ENCODE results near the gene NID1.
A peak's percentile ranks its signal among the peaks of the same experiment; 100 is the strongest.
"Not testable (repeated sequence)": the region's sequence is repeated elsewhere in the genome, so short reads cannot be mapped to it uniquely, and the experiment has no call there.

Gene NID1

GRCh38 chr1:236091933-236092318 lies 27.0 kb upstream of the NID1 start:
- no peak for DNase-seq

GRCh38 chr1:236090741-236091147 lies 25.9 kb upstream of the NID1 start:
- peak; percentile 55 for DNase-seq

- no peak for DNase-seq
Observed at GRCh38 chr1:236089046-236089773, 24.3 kb upstream of the NID1 start.

GRCh38 chr1:236086537-236086936 lies 21.6 kb upstream of the NID1 start:
- DNase-seq = no peak

- DNase-seq = no peak
Observed at GRCh38 chr1:236085545-236086159, 20.8 kb upstream of the NID1 start.

- DNase-seq = no peak
Observed at GRCh38 chr1:236084386-236084730, 19.5 kb upstream of the NID1 start.

DNA sequence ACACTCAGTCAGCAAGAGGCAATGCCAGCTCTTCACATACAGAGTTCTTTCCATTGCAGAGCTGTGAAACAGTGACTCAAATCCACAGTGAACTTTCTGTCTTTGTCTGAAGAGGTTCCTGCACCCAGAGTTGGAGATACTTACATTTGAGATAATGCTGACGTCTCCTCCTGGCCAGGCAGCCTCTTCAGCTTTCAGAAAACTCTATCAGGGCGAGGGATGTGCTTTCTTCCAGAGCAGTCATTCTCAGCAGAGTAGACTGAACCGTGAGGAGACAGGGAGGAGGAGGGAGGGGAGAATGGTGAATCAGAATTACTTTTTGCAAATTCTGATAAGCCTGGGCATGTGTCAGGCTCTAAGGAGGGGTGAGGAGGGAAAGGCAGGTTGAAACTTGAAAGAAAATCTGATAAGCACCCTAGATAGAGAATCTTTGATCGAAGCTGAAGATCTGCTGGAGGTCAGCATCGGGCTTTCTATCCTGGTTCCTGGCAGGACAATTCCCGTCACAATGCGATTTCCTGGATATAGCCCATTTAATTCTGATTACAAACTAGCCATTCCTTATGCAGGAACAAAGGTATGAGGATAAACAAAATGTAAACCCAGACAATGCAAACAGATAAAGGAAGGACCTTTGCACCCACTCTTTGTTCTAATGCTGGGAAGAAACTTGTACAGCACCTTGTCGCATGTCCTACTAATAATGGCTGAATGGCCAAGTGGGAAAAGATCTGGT lies 18.9 kb upstream of the NID1 start:
- DNase-seq = peak; percentile 12

- no peak for DNase-seq
Observed at GRCh38 chr1:236082526-236082925, 17.6 kb upstream of the NID1 start.

DNA sequence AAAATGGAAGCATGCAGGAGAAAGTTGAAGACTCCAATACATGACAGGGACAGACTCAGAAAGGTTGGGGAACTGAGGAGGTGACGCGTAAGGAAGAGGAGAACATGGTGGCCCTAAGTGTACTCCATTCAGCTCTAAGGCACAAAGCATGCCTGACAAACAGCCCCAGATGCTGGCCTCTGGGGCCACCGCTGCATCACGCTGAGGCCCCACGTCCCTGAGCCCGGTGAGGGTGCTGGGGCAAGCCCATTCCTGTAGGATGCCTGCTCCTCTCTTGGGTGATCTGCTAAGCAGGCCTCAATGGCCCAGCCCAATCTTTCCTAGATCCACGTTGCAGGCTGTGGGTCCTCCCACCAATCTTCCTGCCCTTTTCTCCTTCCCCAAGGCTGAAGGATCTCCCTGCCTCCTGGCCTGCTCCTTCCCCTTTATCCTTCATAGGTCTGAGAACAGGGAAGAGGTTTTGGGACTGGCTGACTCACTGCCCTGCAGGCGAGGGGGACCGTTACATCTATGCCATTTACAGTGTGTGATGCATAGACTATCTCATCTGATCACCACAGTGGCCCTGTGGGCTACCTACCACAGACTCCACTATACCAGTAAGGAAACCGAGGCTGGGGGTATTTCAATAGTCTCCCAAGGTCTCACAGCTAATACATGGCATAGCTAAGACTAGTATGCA lies 16.8 kb upstream of the NID1 start:
- no peak for DNase-seq

DNA sequence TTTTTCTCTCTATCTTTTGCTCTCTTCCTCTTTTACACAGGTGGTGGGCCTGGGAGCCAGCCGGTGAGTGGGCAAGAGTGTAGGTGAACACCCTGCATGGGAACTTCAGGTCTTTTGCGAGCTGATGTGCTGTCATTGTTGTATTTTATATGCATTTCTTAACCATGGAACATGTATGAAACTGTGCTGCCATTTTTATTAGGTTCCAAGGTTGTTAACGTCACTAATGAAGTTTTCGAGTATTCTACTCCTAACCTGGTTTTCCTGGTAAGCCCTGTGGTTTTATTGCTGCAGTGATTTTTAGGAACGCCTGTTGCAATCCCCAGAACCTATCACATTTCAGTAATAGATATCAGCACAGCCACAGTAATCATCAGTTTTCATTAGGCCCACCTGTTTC lies 14.8 kb upstream of the NID1 start:
- DNase-seq = no peak

DNA sequence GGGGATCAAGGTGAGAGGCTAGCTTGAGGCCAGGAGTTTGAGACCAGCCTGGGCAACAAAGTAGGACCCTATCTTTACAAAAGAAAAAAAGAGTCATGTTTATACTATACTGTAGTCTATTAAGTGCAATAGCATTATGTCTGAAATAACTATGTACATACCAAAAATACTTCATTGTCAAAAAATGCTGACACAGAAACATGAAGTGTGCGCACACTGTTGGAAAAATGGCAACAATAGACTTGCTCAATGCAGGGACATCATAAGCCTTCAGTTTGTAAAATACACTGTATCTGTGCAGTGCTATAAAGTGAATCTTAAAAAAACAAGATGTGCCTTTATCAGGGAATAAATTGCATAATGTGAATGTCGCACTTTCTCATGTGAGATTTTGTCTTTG lies 14.1 kb upstream of the NID1 start:
- no peak for DNase-seq

DNA sequence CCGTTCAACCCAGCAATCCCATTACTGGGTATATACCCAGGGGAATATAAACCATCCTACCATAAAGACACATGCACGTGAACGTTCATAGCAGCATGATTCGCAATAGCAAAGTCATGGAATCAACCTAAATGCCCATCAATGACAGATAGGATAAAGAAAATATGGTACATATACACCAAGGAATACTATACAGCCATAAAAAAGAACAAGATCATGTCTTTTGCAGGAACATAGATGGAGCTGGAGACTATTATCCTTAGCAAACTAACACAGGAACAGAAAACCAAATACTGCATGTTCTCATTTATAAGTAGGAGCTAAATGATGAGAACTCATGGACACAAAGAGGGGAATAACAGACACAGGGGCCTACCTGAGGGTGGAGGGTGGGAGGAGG lies 13.2 kb upstream of the NID1 start:
- not testable (repeated sequence) for DNase-seq

- DNase-seq = no peak
Observed at GRCh38 chr1:236075848-236076247, 11.0 kb upstream of the NID1 start.

GRCh38 chr1:236073307-236073897 lies 8.5 kb upstream of the NID1 start:
- DNase-seq = no peak

DNA sequence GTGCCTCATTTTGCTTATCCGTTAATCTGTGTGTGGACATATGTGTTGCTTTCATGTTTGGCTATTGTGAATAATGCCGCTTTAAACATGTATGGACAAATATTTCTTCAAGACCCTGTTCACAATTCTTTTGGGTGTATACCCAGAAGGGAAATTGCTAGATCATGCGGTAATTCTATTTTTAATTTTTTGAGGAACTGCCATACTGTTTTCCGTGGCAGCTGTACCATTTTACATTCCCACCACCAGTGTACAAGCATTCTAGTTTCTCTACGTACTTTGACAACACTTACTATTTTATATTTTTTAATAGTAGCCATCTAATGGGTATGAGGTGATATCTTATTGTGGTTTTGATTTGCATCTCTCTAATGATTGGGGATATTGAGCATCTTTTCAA lies 7.1 kb upstream of the NID1 start:
- no peak for DNase-seq

DNA sequence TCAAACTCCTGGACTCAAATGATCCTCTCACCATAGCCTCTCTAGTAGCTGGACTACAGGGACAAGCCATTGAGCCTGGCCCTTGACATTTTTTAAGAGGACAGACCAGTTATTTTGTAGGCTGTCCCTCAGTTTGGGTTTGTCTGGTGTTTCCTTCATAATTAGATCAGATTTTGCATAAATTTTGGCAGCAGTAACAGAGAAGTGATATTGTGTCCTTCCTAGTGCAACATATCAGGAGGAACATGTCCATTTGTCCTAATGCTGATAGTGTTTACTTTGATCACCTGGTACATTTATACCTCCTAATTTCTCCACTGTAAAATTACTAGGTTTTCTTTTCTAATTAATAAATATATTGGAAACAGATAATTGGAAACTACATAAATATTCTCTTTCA lies 5.9 kb upstream of the NID1 start:
- DNase-seq = no peak

GRCh38 chr1:236069796-236070195 lies 4.9 kb upstream of the NID1 start:
- DNase-seq = no peak

DNA sequence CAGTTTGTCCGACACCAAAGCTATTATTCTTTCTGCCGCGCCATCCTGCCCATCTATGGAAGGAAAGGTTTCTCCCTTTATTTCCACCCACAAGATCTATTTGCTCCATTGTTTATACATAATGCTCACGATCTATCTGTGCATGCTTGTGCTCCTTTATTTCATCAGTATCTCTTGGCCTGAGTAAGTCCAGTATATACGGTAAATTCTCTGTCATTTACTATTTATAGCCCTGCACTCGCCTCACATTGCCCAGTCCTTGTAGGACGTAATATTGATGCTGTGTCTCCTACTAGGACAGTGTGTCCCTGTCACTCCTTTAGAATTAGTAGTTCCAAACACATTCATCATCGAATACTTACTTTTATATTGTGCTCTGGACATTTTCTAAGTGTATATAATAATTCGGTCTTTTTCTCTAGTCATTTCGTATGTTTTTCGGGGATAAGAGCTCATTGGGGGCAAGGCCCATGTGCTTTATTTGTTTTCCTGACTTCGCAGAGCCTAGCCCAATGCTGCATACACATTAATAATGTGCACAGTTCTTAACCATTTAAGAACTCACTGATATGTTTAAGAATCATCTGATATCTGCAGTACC lies 3.1 kb upstream of the NID1 start:
- DNase-seq = no peak

DNA sequence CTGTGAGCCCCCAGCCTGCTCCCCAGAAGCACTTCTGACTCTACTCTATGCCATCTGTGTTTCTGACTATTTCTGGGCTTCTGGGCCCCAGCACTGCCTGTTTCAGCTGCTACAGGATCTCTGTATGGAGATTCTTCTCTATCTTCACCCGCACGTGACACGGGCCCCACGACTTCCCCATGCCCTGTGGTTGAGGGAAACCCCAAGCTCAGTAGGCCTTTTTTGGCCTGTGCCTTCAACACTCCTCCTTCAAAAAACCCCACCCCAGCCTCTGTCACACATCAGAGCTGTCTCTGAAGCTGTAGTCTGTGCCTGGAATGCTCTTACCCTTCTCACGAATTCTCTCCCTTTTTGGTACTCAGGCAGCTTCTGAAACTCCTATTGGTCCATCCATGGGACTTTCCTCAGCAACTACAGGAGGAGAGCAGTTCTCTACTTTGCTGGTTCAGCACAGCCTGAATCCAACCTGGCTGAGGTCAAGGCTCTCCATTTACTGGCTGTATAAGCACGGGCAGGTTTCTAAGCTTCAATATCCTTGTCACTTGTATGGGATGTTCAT lies 2.0 kb upstream of the NID1 start:
- DNase-seq = no peak

- DNase-seq = no peak
Observed at GRCh38 chr1:236066054-236066453, 1.2 kb upstream of the NID1 start.

- DNase-seq = no peak
Observed at GRCh38 chr1:236065509-236066005, 667 bp upstream of the NID1 start.

DNA sequence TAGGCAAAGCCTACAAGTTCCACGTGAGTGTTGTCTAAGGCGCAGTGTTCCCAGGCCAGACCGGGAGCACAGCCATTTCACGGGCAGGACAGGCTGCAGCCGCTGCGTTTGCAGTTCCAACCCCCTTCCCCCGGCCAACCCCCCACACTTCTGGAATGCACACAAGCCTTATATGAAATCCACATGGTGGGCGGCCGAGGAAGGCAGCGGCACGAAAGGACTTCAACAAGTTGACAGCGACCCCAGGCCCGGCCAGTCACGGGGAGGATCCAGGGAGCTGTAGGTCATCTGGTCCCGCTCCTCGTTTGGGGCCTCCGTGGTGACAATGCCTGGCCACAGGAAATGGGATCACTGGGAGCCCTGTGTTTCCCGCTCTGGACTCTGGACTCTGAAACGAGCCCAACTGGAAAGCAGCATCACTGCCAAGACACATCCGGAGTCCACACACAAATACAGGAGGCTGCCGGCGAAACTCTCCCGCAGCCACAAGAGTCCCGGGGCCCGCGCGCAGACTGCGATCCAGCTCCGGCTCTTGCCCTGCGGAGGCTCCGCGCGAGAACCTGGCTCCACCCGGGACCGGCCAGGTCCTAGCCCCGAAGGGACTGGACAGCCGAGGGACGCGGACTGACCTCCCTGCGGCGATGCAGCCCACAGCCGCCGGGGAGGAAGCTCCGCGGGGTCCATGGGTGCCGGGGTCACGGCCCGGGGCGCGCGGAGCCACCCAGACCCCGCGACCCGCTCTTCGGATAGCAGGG lies 794 bp downstream of the NID1 start:
- DNase-seq = peak; percentile 8
